DMS153 treated with DMSO at 0.1 percent for 48 hours (cell line): ENCODE measurements around the gene IQCK.

Experiments used
- DNase-seq: peaks from one replicate; lab custom pipeline; 2025; ENCODE audit not compliant: unreplicated experiment; lab: John Stamatoyannopoulos, UW

IQCK gene

GRCh38 chr16:19754644-19755036, 36.6 kb downstream of the IQCK start:
- no peak for DNase-seq

- DNase-seq: no peak
Observed at GRCh38 chr16:19755268-19755667, 37.2 kb downstream of the IQCK start.

GRCh38 chr16:19757026-19757425, 39.0 kb downstream of the IQCK start:
- no peak for DNase-seq

- no peak for DNase-seq
Observed at GRCh38 chr16:19757762-19758595, 39.9 kb downstream of the IQCK start.

- DNase-seq: no peak
Observed at GRCh38 chr16:19760356-19761060, 42.4 kb downstream of the IQCK start.

GRCh38 chr16:19765860-19766553, 47.9 kb downstream of the IQCK start:
- DNase-seq: no peak

- no peak for DNase-seq
Observed at GRCh38 chr16:19766554-19766884, 48.4 kb downstream of the IQCK start.

- DNase-seq: no peak
Observed at GRCh38 chr16:19766988-19767387, 48.9 kb downstream of the IQCK start.

GRCh38 chr16:19767497-19767896, 49.4 kb downstream of the IQCK start:
- no peak for DNase-seq

- DNase-seq: no peak
Observed at GRCh38 chr16:19769239-19769638, 51.2 kb downstream of the IQCK start.

GRCh38 chr16:19771040-19771439, 53.0 kb downstream of the IQCK start:
- DNase-seq: no peak

- no peak for DNase-seq
Observed at GRCh38 chr16:19771796-19772195, 53.7 kb downstream of the IQCK start.

- no peak for DNase-seq
Observed at GRCh38 chr16:19774024-19774423, 56.0 kb downstream of the IQCK start.

- no peak for DNase-seq
Observed at GRCh38 chr16:19776147-19776546, 58.1 kb downstream of the IQCK start.

- DNase-seq: no peak
Observed at GRCh38 chr16:19776565-19776964, 58.5 kb downstream of the IQCK start.

- no peak for DNase-seq
Observed at GRCh38 chr16:19780321-19780720, 62.2 kb downstream of the IQCK start.

GRCh38 chr16:19781226-19781625, 63.2 kb downstream of the IQCK start:
- no peak for DNase-seq

- no peak for DNase-seq
Observed at GRCh38 chr16:19783363-19784182, 65.5 kb downstream of the IQCK start.

GRCh38 chr16:19784183-19784736, 66.2 kb downstream of the IQCK start:
- DNase-seq: no peak

GRCh38 chr16:19785081-19785480, 67.0 kb downstream of the IQCK start:
- no peak for DNase-seq
